Measurements from ENCODE around the gene NKRF. TPM values are rescaled to one million over a fixed set of nuclear protein-coding genes. Genes with fewer than 3 reads are reported as not detected.

The NKRF gene
- total RNA-seq, 1 experiment from 2014 or later, result 18.0 TPM

GRCh38 chrX:119539872-119540271 lies 66.4 kb downstream of the NKRF start:
- Mint-ChIP-seq H3K27me3 (ENCODE audit: unreplicated experiment) (no peaks in the 10 kb centered on the region), H3K36me3 (ENCODE audit: insufficient read depth, unreplicated experiment) (no peaks in the 10 kb centered on the region), H3K4me3 (ENCODE audit: low read depth, unreplicated experiment) (no peak overlapping the region), H3K4me1 (ENCODE audit: low read depth, unreplicated experiment) (no peaks in the 10 kb centered on the region), H3K9me3 (ENCODE audit: low read depth, unreplicated experiment) (no peaks in the 10 kb centered on the region), H3K27ac (ENCODE audit: unreplicated experiment) (no peak overlapping the region)
- no peak for DNase-seq
- TF ChIP-seq CTCF (IDR thresholded peaks at IDR 0.05; ENCODE audit: unreplicated experiment), result no peak
- intact Hi-C loops (cut with micrococcal nuclease; ENCODE audit: unreplicated experiment), result no loop called here
- CTCF ChIA-PET, result no interaction called here
- BruUV-seq (replicated peaks), result no TSS peak

Small RNAs within 50 kb of the gene (microRNA-seq; reads per million reads assigned to microRNA genes)
- 9.5 reads per million, percentile 31 among the genes with 10 or more reads in this experiment for gene MIR766

Other genes starting within 250 kb of the NKRF start
- 14.3 and 15.5 TPM in 2 replicates for gene SLC25A43, start 207.1 kb downstream of the NKRF start, total RNA-seq (2022)
- gene SLC25A5, start 138.0 kb downstream of the NKRF start, total RNA-seq (2022), result 396 and 416 TPM in 2 replicates
- gene STEEP1, start 41.0 kb downstream of the NKRF start, total RNA-seq (2022), result 30.4 and 36.8 TPM in 2 replicates
- gene UBE2A, start 31.9 kb downstream of the NKRF start, total RNA-seq (2022), result 64.2 and 65.0 TPM in 2 replicates
- gene SEPTIN6, start 86.7 kb upstream of the NKRF start, total RNA-seq (2022), result 7.7 and 8.5 TPM in 2 replicates
- not detected in 2 replicates for gene SOWAHD, start 152.2 kb upstream of the NKRF start, total RNA-seq (2022)
- gene RPL39, start 185.2 kb upstream of the NKRF start, total RNA-seq (2022), result 1,689 and 1,778 TPM in 2 replicates
- gene UPF3B, start 246.5 kb upstream of the NKRF start, total RNA-seq (2022), result 15.6 and 17.2 TPM in 2 replicates

All from Calu3 (cell line).